ENCODE measurements around the gene TM9SF2.

The TM9SF2 gene

DNA sequence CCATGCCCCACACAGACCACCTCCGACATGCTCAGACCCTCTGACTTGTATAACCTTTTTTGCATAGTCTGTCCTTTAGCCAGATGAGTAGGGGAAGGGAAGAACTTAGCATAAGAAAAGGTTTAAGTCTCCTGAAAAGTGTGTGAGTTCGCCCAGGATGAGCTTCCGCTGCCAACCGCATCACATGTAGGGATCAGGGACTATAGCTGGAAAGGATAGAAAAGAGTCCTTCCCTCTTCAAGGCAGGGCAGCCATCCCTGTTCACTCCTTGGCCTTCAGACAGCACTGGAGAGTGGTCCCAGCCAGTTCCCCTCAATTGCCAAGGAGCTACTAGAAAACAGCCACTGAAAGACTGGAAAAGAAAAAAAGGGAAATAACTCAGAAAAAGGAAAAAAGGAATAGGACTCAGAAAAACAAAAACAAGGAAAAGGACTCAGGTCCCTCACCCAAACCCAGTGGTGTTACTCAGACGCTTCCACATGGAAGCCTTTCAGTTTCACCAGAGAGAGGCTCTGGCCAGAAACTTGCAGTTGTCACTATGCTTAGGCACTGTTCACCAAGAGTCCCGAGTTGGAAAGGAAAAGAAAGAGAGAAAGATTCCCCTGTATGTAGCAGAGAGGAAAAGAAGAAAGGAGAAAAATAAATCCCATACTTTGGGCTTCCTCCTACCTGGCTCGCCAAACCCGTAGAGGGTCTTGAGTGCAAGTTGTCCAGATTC is 5.6 kb upstream of the TM9SF2 start:
- DNase-seq = no peak

DNA sequence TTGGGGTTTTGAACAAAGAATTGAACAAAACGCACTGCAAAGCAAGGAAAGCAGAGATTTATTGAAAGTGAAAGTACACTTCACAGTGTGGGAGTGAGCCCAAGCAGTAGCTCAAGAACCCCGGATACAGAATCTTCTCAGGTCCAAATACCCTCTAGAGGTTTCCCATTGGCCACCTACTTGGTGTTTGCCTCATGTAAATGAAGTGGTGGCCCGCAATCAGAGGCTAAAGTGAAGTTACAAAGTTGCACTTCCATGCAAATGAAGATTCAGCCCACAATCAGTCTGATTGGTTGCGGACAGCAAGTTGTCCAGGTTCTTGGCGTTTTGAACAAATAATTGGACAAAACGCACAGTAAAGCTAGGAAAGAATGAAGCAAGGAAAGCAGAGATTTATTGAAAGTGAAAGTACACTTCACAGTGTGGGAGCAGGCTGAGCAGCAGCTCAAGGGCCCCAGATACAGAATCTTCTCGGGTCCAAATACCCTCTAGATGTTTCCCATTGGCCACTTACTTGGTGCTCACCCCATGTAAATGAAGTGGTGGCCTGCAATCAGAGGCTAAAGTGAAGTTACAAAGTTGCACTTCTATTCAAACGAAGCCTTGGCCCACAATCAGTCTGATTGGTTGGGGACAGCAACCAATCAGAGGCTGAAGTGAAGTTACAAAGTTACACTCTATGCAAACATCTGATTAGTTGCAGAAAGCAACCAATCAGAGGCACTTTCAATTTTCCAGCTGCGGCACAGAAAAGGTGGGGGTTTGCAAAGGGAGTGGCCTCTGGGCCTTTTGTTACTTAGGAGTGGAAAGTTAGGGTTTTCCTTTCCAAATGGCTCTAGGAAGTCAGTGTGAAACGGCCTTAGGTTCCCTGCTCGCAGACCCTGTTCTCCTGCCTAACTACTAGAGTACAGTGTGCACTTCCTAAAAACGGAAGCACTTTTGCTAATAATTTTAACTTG is 4.8 kb upstream of the TM9SF2 start:
- DNase-seq = peak; percentile 52 to 62

GRCh38 chr13:99498171-99499161 is 2.8 kb upstream of the TM9SF2 start:
- peak; percentile 97 for DNase-seq

GRCh38 chr13:99500839-99501183 is 461 bp upstream of the TM9SF2 start:
- no peak for DNase-seq

DNA sequence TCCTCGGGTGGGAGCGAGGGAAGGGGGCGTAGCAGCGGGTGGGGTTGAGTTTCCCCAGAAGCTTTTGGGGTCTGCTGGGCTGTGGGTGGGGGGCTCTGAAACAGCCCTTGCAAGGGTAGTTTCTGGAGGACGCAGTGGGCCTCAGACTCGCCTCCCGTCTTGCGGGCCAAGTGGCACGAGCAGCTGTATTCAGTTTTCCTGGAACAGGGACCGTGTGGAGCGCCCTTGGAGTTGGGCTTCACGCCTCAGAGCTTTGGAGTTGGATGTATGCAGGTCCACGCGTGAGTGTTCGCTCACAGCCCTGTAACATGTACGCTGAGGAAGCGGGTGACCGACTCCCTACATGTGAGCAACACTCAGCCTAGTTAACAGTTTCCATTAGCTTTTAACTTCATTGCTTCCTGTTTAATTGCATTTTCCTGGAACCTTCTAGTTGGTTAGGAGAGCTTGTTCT is 603 bp downstream of the TM9SF2 start:
- DNase-seq = peak; percentile 27 to 45

DNA sequence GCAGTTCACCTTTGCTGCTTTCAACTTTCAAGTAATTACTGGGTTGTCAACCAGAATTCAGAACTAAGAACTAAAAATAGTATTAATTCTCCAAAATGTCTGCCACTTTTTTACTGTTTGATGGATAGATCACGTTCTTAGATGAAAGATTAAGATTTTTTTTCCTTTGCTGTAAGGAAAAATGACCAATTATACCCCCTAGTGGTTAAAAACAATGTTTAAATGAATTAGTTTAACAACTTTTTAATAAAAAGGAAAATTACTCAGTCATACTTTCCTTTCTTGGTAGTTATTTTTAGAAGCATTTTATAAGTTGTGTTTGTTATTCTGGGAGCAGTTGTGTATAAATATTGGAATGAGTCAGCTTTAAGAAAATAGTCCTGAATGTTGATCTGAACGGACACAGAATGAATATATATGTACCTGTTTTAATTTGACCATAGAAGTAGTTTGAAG is 4.6 kb downstream of the TM9SF2 start:
- no peak for DNase-seq

- no peak for DNase-seq
Observed at GRCh38 chr13:99506634-99507033, 5.4 kb downstream of the TM9SF2 start.

DNA sequence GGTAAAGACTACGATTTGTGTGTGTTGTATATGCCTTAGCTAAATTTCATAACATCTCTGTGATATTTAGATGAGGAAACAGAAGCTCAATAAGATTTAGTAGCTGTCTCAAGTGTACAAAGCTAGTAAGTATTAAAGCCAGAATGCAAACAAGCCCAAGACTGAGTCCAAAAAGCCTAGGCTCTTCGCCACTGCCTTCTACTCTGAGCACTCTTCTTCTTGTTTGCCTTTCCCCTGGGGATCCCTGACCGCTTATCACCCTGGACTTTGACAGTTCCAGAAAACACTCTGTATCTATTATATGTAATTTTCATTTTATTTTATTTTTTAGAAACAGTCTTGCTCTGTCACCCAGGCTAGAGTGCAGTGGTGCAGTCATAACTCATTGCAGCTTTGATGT is 5.8 kb downstream of the TM9SF2 start:
- DNase-seq = no peak

GRCh38 chr13:99507551-99507950 is 6.3 kb downstream of the TM9SF2 start:
- DNase-seq = no peak

- DNase-seq = no peak
Observed at GRCh38 chr13:99507986-99508385, 6.7 kb downstream of the TM9SF2 start.

DNA sequence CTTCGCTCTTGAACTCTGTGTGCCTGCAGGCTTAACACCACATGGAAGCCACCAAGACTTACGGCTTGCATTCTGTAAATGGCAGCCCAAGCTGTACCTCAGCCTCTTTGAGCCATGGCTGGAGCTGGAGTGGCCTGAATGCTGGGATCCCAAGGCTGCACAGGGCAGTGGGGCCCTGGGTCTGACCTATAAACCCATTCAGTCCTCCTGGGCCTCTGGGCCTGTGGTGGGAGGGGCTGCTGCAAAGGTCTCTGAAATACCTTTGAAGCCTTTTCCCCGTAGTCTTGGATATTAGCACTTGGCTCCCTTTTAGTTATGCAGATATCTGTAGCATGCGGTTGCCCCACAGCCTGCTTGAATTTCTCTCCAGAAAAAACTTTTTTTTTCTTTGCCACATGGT is 8.2 kb downstream of the TM9SF2 start:
- no peak for DNase-seq

GRCh38 chr13:99514801-99515200 is 13.5 kb downstream of the TM9SF2 start:
- no peak for DNase-seq

GRCh38 chr13:99516153-99516929 is 15.1 kb downstream of the TM9SF2 start:
- DNase-seq = no peak

DNA sequence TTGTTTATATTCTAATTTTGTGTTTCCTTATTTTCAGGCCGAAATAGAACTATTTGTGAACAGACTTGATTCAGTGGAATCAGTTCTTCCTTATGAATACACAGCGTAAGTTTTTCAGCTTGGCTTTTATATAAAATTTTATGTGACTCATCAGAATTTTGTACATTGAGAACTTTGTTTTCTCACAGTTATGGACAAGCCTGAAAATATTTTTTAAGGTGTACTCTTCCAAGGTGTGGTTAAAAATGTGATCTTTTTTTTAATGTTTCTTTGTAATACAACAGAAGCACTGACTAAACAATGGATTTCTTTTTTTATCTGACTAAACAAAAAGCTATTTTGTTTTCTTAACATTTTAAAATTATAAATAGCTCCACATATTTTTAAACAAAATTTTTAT is 16.3 kb downstream of the TM9SF2 start:
- no peak for DNase-seq

DNA sequence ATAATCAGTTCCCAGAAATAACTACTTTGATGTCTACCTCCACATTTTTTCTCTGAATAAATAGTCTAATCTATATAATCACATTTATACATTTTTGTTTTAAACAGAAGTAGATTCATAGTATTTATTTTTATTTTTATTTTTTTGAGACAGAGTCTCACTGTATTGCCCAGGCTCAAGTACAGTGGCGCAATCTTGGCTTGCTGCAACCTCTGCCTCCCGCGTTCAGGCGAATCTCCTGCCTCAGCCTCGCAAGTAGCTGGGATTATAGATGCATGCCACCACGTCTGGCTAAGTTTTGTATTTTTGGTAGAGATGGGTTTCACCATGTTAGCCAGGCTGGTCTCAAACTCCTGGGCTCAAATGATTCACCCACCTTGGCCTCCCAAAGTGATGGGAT is 16.7 kb downstream of the TM9SF2 start:
- no peak for DNase-seq

DNA sequence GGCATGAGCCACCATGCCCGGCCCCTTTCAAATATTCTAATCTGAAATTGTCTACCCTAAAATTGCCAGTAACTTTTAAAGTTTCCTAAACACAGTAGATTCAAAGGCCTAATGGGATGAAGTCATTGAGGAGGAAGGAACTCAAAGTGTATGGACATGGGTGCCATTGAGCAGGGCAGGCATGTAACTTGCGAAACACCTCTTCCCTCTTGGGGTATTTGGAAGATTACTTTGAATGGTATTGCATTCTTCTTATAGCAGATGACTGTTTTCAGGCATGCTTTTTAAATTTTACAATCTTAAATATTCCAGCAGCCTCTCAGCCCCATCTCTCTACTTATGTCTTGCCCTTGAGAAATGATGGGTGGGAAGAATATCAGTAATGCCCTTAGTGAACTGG is 21.0 kb downstream of the TM9SF2 start:
- DNase-seq = no peak

DNA sequence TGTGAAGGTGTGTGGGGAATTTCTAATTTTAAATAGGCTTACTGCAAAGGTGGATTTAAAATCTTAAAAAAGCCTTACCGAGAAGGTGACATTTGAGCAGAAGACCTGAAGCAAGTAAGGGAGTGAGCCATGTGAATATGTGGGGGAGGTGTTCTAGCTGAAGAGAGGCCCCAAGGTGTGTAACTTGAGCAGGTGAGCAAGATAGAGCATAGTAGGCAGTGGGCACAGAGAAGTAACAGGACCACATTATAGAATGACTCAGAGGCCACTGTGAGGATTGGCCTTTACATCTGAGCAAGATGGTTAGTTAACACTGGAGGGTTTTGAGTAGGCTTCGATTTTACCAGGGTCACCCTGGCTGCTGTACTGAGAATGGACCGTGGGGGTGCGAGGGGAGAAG is 22.6 kb downstream of the TM9SF2 start:
- DNase-seq = no peak

DNA sequence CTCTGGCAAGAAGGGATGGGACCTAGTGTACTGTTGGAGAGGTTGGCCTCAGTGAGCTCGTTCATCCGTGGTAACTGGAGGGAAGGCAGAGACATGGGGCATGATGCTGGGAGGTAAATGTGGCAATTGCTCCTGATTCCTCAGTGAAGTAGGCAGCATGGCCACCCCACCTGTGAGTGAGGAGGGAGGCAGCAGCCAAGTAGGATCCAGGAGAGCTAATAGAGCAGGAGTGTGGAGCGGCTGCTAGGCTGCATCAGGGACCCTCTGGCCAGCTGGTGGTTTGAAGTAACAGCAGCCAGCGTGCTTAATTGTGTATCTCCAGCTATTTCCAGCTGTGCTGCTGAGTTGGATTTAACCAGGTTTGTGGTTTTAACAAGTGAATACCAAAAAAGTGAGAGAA is 24.7 kb downstream of the TM9SF2 start:
- no peak for DNase-seq

- DNase-seq = no peak
Observed at GRCh38 chr13:99526549-99526948, 25.3 kb downstream of the TM9SF2 start.

DNA sequence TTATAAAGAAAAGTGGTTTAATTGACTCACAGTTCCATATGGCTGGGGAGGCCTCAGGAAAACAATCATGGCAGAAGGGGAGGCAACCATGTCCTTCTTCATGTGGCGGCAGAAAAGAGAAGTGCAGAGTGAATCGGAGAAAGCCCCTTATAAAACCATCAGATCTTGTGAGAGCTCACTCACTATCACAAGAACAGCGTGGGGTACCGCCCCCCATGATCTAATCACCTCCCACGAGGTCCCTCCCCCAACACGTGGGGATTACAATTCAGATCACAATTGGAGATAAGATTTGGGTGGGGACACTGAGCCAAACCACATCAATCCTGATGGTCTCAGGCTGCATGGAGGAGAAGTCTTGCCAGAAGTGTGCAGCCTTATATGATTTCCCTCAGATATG is 26.0 kb downstream of the TM9SF2 start:
- DNase-seq = no peak

- DNase-seq = no peak
Observed at GRCh38 chr13:99528547-99528946, 27.3 kb downstream of the TM9SF2 start.

DNA sequence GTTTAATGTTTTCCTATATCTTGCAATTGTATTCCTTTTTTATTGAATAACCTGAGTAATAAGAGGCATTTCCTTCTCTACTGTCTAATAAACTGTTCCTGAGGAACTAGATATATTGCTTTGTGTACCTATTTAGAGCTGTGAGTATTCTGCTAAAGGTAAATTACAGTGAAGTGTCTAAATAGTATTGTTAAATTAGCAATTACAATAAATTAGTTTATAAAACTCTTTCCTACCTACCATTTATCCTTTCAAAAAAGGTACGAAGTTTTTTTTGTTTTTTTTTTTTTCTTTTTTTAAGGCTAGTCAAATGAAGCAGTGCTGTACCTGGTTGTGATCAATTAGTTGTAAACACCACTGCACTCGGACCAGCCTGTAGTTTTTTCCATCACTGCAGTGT is 34.8 kb downstream of the TM9SF2 start:
- DNase-seq = no peak
